Activated T-cell treated with anti-CD3 and anti-CD28 coated beads, Interleukin-2, amount 50 U/mL, for 4 hours (primary cell): ENCODE data around the gene PPFIBP1. TPM values are rescaled to one million over a fixed set of nuclear protein-coding genes. Genes with fewer than 3 reads are reported as not detected.

Experiments used
- ATAC-seq, 2 donors: fragments of 200-7000 bp; cut with Tn5 transposase; one replicate each; pipeline ENCODE4 v1.10.0; 2021
- DNase-seq: peaks from one replicate; pipeline ENCODE4 v3.0.0-alpha.2; 2020
- H3K27me3 Mint-ChIP-seq: one replicate; pipeline ENCODE4 v1.8.0; 2021; ENCODE audit warnings: low read depth, mixed read lengths
- H3K36me3 Mint-ChIP-seq: one replicate; pipeline ENCODE4 v1.8.0; 2022; ENCODE audit warnings: mixed read lengths; ENCODE audit not compliant: insufficient read depth
- H3K4me1 Mint-ChIP-seq: one replicate; pipeline ENCODE4 v1.8.0; 2021; ENCODE audit warnings: low read depth, mixed read lengths
- H3K4me3 Mint-ChIP-seq: one replicate; pipeline ENCODE4 v1.8.0; 2021; ENCODE audit warnings: mild to moderate bottlenecking, moderate library complexity, mixed read lengths
- H3K9me3 Mint-ChIP-seq: one replicate; pipeline ENCODE4 v1.8.0; 2021; ENCODE audit warnings: mixed read lengths
- total RNA-seq, 3 donors: library from RNA; stranded (reverse); gene quantifications; one replicate each; pipeline ENCODE4 v1.2.1, GENCODE V29; 2021

PPFIBP1 gene
- total RNA-seq, 3 donors from 2014 or later = 7.4 to 11.6 (median 10.9) TPM

- no peaks in the 10 kb centered on the region for H3K9me3 Mint-ChIP-seq
- peaks cover 12% of the 10 kb centered on the region for H3K4me1 Mint-ChIP-seq
- no peak for ATAC-seq
Measured at GRCh38 chr12:27555361-27555760, 31.4 kb downstream of the PPFIBP1 start.

GRCh38 chr12:27555925-27556778 is 32.1 kb downstream of the PPFIBP1 start:
- H3K36me3 Mint-ChIP-seq = no peaks in the 10 kb centered on the region
- H3K27me3 Mint-ChIP-seq = peaks cover 1% of the 10 kb centered on the region
- H3K4me1 Mint-ChIP-seq = peaks cover 12% of the 10 kb centered on the region
- no peaks in the 10 kb centered on the region for H3K9me3 Mint-ChIP-seq
- DNase-seq (no peak), ATAC-seq (no peak)
- no peak overlapping the region for H3K4me3 Mint-ChIP-seq

More at GRCh38 chr12:27555361-27555760, 31.4 kb downstream of the PPFIBP1 start:
- Mint-ChIP-seq H3K4me3 (no peak overlapping the region), H3K36me3 (no peaks in the 10 kb centered on the region), H3K27me3 (peaks cover 1% of the 10 kb centered on the region)
- no peak for DNase-seq

- H3K4me3 Mint-ChIP-seq = no peak overlapping the region
- no peaks in the 10 kb centered on the region for H3K36me3 Mint-ChIP-seq
- H3K9me3 Mint-ChIP-seq = no peaks in the 10 kb centered on the region
- peaks cover 9% of the 10 kb centered on the region for H3K4me1 Mint-ChIP-seq
- ATAC-seq = no peak
- no peak for DNase-seq
- peaks cover 1% of the 10 kb centered on the region for H3K27me3 Mint-ChIP-seq
Measured at GRCh38 chr12:27560126-27560525, 36.1 kb downstream of the PPFIBP1 start.

- ATAC-seq (no peak), DNase-seq (no peak)
- Mint-ChIP-seq H3K4me1 (no peaks in the 10 kb centered on the region), H3K27me3 (no peaks in the 10 kb centered on the region), H3K36me3 (no peaks in the 10 kb centered on the region), H3K4me3 (no peak overlapping the region), H3K9me3 (no peaks in the 10 kb centered on the region)
Measured at GRCh38 chr12:27561535-27562350, 37.7 kb downstream of the PPFIBP1 start.

- Mint-ChIP-seq H3K27me3 (no peaks in the 10 kb centered on the region), H3K36me3 (no peaks in the 10 kb centered on the region), H3K4me3 (no peak overlapping the region), H3K9me3 (no peaks in the 10 kb centered on the region), H3K4me1 (no peaks in the 10 kb centered on the region)
- DNase-seq = no peak
- ATAC-seq = no peak
Measured at GRCh38 chr12:27564612-27565213, 40.7 kb downstream of the PPFIBP1 start.

GRCh38 chr12:27566159-27566558 is 42.2 kb downstream of the PPFIBP1 start:
- H3K4me3 Mint-ChIP-seq = no peak overlapping the region
- H3K36me3 Mint-ChIP-seq = no peaks in the 10 kb centered on the region
- H3K4me1 Mint-ChIP-seq = no peaks in the 10 kb centered on the region
- H3K27me3 Mint-ChIP-seq = no peaks in the 10 kb centered on the region
- ATAC-seq = no peak
- no peak for DNase-seq
- no peaks in the 10 kb centered on the region for H3K9me3 Mint-ChIP-seq

- no peaks in the 10 kb centered on the region for H3K36me3 Mint-ChIP-seq
- no peaks in the 10 kb centered on the region for H3K27me3 Mint-ChIP-seq
- H3K4me1 Mint-ChIP-seq = no peaks in the 10 kb centered on the region
- no peak for ATAC-seq
- H3K4me3 Mint-ChIP-seq = no peak overlapping the region
- no peak for DNase-seq
- no peaks in the 10 kb centered on the region for H3K9me3 Mint-ChIP-seq
Measured at GRCh38 chr12:27566626-27567025, 42.6 kb downstream of the PPFIBP1 start.

GRCh38 chr12:27571463-27571862 is 47.5 kb downstream of the PPFIBP1 start:
- Mint-ChIP-seq H3K27me3 (no peaks in the 10 kb centered on the region), H3K9me3 (no peaks in the 10 kb centered on the region), H3K4me3 (no peak overlapping the region), H3K36me3 (no peaks in the 10 kb centered on the region), H3K4me1 (peaks cover 2% of the 10 kb centered on the region)
- DNase-seq (no peak), ATAC-seq (no peak)

GRCh38 chr12:27572486-27573255 is 48.7 kb downstream of the PPFIBP1 start:
- peaks cover 2% of the 10 kb centered on the region for H3K4me1 Mint-ChIP-seq
- H3K36me3 Mint-ChIP-seq = peaks cover under 1% of the 10 kb centered on the region
- no peak for DNase-seq
- no peaks in the 10 kb centered on the region for H3K9me3 Mint-ChIP-seq
- H3K27me3 Mint-ChIP-seq = no peaks in the 10 kb centered on the region
- ATAC-seq = no peak
- no peak overlapping the region for H3K4me3 Mint-ChIP-seq

GRCh38 chr12:27573972-27574371 is 50.0 kb downstream of the PPFIBP1 start:
- H3K4me1 Mint-ChIP-seq = peaks cover 2% of the 10 kb centered on the region
- no peaks in the 10 kb centered on the region for H3K9me3 Mint-ChIP-seq
- H3K27me3 Mint-ChIP-seq = no peaks in the 10 kb centered on the region
- DNase-seq (no peak), ATAC-seq (no peak)
- H3K36me3 Mint-ChIP-seq = peaks cover 1% of the 10 kb centered on the region
- H3K4me3 Mint-ChIP-seq = no peak overlapping the region

- no peak for ATAC-seq
- Mint-ChIP-seq H3K27me3 (no peaks in the 10 kb centered on the region), H3K36me3 (peaks cover 1% of the 10 kb centered on the region), H3K9me3 (no peaks in the 10 kb centered on the region), H3K4me3 (no peak overlapping the region), H3K4me1 (peaks cover 2% of the 10 kb centered on the region)
- no peak for DNase-seq
Measured at GRCh38 chr12:27575090-27575761, 51.2 kb downstream of the PPFIBP1 start.

GRCh38 chr12:27575762-27576118 is 51.7 kb downstream of the PPFIBP1 start:
- no peak for ATAC-seq
- H3K9me3 Mint-ChIP-seq = no peaks in the 10 kb centered on the region
- H3K4me3 Mint-ChIP-seq = no peak overlapping the region
- peaks cover 1% of the 10 kb centered on the region for H3K36me3 Mint-ChIP-seq
- DNase-seq = no peak
- no peaks in the 10 kb centered on the region for H3K27me3 Mint-ChIP-seq
- peaks cover 2% of the 10 kb centered on the region for H3K4me1 Mint-ChIP-seq

GRCh38 chr12:27576667-27577347 is 52.8 kb downstream of the PPFIBP1 start:
- Mint-ChIP-seq H3K36me3 (peaks cover 1% of the 10 kb centered on the region), H3K27me3 (no peaks in the 10 kb centered on the region), H3K4me1 (peaks cover 2% of the 10 kb centered on the region), H3K4me3 (no peak overlapping the region), H3K9me3 (no peaks in the 10 kb centered on the region)
- ATAC-seq = no peak
- DNase-seq = no peak
